Measurements from ENCODE around the gene PRDM16.
"Not testable (repeated sequence)": the region's sequence is repeated elsewhere in the genome, so short reads cannot be mapped to it uniquely, and the experiment has no call there.

The PRDM16 gene

DNA sequence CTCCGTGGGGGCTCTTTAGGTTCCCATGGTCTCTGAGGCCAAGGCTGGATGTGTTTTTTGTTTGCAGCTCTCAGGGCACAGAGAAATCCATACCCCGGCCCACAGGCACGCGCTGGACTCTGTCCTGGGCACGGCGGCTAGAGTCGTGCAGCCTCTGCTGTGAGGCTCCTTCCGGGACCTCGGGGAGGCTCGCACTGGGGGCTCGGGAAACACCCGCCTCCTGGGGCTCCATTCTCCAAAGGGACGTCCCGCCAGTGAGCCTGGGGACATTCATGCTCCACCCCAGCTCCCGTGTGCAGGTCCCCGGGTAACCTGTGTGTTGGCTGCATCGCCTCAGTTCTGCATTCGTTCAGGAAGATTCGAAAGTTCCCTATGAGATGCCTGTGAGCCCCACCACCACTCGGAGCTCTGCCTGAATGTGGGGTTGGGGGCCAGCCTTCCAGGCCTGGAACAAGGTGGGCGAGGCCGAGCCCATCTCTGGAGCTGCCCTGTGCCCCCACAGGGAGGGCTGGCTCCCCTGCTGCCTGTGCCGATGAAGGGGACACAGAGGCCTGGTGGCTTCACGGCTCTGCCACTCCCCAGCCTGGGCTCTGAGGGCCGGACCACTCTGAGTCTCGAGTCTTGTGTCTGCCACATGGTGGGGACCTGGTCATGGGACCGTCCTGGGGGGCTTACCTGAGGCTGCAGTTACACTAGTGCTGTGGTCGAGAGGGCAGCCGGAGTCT, 203.5 kb downstream of the PRDM16 start:
- DNase-seq, result no peak

DNA sequence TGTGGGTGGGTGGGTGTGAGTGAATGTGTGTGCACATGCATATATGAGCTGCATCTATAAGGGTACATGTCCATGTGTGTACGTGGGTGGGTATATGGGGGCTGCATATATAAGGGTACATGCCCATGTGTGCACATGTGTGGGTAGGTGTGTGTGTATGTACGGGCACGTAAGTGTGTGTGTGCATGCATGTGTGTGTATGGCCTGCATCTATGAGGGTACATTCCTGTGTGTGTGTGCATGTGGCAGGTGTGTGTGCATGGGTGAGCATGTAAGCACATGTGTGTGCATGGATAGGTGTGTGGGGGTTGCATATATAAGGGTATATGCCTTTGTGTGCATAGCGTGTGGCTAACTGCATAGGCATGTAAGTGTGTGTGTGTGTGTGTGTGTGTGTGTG, 204.4 kb downstream of the PRDM16 start:
- DNase-seq, result no peak

DNA sequence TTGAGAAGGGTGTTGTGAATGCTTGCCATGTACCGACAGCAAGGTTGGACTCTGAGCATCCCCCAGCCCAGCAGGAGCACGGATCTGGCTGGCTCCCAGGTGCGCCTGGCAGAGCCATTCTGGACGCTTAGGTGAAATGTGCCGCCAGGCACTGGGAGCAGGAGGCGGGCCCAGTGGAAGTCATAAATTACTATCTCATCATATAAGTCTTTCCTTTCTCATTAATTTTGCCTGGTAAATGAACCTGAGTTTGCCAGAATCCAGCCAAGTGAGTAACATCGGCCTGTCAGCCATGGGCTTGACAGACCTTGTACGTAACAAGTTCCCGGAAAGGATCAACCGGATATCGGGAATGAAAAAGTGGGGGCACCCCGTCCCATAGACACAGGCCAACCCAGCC, 206.0 kb downstream of the PRDM16 start:
- no peak for DNase-seq

DNA sequence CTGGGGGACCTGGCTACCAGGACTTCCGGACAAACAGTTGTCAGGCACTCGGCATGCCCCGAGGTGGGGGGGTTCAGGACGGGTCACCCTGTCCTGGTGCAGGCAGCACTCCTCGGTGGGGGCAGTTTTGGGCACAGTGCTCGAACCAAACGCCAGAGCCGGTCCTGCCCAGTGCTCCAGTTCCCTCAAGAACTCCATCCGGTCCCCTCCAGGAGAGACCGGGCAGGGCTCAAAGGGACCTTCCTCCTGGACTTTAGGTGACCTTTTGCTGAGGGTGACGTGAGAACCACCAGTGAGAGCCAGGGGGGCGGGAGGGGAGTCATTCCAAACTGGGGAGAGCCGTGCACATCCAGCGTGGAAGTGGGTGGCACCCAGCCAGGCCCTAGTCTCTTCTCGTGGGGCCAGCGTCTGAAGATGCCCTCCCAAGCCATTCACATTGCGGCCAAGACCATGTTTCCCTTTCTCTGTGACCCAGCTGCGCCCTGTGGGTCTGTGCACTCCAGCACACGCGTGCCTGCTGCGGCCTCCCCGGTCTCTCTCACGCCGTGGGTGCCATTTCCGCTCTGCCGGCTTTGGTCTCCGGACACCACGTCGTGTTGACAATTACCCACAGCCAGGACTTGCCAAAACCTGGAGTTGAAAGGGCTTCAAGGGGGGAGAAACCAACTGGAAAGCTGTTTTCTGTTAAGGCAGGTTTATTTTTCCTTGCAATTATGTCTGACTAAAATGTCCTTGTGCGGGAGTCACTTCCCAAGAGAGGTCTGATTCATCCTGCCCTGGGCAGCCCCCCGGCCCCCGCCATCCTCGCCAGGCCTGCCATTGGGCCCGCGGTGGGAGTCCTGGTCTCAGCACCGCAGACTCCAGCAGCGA, 206.7 kb downstream of the PRDM16 start:
- peak; percentile 21 for DNase-seq

DNA sequence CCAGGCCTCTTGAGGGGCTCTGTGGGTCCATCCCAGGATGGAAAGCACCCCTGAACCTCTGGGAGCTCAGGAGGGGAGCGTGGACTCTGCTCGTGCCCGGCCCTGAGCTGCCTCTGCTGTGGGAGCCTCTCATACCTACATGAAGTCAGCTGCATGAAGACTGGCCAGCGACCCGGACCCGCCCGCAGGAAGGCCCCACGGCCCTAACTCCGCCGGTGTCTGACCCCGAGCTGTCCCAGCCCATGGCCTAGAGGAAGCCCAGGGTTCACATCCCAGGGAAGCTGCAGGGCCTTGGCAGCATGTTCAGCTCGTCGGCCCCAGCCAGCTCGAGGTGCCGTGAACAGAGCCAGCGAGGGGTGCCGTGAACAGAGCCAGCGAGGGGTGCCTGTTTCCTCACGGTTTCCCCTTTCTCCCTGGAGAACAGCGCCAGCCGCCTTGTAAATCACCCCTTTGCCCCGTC, 207.4 kb downstream of the PRDM16 start:
- DNase-seq, result no peak

DNA sequence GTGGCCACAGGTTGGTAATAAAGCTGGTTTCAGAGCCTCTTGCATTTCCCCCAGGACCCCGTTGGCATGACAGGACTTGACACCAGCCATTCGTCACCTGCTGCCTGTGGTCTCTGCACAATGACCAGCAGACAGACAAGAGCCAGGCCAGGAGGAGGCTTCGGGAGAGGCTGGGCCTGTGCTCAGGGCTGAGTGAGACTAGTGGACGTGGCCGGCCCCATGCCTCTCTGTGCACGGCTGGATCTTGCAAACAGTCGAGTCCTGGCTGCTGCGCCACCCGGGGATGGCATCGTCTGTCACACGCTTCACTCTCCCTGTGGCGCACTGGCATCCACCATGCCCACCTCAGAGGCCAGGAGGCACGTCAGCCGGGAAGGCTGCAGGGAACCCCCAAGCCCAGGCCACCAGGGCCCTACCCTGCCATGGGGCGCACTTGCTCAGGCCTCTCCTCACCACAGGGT, 208.0 kb downstream of the PRDM16 start:
- no peak for DNase-seq

DNA sequence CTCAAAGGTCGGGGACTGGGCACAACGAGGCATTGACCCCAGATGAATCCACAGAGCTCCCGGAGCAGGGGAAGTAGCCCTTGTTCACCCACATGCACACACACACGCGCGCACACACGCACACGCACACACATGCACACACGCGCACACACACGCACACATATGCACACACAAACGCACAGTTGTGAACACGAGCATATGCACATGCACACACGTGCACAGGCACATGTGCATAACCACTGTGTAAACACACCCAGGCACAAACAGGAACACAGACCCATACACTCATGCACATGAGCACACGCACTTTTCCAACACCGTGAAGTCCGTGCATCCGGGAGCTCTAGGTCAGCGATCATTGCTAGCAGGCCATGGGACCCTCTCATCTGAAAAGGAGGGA, 208.6 kb downstream of the PRDM16 start:
- no peak for DNase-seq

DNA sequence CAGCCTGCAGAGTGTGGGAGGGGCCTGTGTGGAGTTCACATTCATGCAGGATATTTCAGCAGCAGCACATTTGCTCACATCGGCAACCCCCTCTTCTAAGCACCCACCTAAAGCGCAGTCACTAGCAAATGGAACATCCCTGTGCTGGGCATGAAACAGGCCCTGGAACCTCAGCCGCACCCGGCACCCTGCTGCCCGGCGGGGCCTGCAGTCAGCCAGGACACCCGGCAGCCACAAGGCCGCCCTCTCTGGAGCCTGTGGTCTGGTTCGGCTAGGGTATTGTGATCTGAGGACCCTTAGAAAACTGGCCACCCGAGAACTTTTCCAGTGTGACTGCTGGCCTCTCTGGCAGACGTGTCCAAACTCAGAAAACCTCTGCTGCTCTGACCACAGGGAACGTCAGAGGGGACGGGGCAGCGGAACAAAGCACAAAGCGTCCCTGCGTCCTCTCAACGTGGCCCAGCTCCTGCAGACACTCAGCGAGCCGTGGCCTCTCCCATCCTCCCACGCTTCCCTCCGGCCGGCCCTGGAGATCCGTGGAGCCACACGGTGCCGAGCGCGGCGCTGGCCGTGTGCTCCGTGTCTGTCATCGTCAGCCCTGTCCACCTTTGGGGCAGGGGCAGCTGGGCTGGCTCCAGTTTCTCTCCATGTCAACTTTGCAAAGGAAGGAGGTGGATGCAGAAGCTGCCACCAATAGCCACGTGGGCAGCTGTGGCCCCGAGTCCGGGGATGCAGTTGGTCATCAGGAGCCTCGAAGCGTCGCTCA, 209.6 kb downstream of the PRDM16 start:
- DNase-seq, result no peak

DNA sequence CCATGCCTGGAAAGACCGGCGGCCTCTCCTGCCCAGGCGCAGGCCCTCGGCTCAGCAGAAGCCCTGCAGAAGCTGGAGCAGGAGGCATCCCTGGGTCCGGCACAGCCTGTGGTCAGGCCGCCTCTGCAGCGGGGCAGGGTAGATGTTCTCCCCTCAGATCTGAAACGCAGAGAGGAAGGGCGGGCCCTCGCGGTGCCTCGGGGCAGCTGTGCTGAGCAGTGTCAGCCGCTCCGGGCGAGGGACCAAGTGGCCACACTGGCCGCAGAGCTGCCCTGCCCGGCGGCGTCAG, 210.1 kb downstream of the PRDM16 start:
- DNase-seq, result no peak

DNA sequence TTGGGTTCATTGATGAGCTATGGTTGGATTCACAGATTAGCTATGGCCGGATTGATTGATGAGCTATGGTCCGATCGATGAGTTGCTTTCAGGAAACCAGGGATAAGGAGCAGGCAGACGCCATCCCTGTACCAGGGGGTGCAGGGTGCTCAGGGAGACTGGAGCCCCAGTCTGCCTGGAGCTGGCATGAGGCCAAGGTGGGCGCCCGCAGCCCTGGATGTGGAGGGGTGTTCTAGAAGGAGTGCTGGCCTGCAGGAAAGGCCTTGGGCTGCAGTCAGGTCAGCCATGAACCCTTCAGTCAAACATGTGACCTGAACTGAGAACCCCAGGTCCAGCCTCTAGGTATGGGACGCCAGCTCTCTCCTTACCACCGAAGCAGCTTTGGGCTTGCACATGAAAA, 212.7 kb downstream of the PRDM16 start:
- no peak for DNase-seq

DNA sequence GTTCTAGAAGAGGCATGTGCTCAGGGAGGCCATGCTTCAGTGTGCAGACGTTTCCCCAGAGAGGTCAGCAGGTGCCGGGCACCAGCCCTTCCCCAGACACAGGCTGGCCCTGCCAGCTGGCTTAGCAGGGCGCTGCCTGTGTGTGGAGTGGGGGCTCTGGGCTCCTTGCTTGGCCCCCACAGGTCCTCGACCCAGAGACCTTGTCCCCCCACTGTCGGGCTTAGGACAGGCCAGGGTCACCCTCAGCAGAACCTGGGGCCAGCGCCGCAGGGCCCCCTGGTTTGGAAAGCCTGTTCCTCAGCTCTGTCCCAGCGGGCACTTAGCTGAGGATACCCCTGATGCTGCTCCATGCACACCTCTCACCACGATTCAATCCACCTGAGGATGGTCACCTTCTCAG, 213.2 kb downstream of the PRDM16 start:
- DNase-seq, result no peak

DNA sequence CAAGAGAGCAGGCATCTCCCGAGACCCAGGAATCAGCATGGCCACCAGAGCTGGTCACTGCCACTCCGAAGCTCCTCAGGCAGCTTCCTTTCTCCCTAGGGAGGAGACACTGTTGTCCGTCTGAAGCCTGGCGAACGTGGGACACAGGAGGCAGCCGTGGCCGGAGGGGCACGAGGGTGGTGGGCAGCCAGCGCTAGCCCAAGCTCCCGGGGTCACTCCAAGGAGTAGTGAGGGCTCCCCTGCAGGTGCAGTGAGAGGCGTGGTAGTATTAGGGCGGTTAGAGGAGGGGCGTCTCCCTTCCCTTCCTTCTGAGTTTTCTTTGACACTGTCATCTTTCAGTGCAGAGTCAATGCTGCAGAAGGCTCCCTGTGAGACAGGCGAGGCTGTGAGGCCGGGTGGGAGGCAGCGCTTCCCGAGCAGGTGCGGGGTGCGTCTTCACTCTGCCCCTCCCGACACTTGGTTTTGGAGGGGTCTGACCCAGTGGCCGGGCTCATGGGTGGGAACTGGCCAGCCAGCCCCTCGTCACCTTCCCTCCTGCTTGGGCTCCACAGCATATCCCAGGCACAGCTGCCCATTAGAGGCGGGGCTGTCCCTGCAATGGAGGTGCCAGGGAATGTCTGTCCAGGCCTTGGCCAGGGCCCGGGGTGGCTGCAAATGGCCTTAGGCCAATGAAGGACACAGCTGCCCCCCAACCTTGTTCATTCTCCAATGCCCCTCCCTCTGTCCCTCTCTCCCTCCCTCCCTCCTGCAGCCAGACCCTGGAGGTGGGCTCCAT, 213.8 kb downstream of the PRDM16 start:
- no peak for DNase-seq

DNA sequence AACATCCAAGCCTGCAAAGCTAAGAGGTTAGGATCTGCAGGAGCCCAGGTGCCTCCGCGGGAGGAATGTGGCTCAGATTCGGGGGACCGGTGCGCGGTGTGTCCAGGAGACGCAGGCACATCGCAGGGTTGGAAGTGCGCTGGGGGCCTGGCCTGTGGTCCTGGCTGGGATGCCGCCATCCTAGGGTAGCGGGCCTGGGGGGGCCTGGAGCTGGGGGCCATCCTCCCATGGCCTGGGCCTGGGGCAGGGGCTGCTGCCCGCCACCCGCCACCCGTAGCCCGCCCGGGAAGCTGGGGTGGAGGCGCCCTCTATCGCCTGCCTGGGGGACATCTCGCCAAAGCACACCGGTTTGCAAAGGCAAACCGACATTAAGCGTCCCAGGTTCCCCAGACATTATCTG, 214.8 kb downstream of the PRDM16 start:
- DNase-seq, result peak; percentile 15

DNA sequence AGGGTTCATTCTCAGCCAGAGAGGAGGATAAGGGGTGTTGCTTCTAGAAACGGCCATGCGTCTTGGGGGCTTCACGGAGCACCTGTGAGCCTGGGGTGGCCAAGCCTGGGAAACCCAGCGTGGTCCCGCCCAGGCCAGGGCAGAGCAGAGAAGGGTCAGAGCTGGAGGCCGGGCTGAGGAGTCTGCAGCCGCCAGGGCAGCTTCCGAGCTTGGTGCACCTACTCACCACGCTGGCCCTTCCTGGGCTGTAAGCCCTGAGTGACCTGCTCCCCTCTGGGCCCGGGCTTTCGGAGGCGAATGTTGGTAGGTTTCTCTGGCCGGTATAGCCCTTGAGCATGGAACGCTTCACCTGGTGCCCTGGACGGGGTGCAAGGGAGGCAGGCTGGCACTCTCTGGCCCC, 215.7 kb downstream of the PRDM16 start:
- no peak for DNase-seq

DNA sequence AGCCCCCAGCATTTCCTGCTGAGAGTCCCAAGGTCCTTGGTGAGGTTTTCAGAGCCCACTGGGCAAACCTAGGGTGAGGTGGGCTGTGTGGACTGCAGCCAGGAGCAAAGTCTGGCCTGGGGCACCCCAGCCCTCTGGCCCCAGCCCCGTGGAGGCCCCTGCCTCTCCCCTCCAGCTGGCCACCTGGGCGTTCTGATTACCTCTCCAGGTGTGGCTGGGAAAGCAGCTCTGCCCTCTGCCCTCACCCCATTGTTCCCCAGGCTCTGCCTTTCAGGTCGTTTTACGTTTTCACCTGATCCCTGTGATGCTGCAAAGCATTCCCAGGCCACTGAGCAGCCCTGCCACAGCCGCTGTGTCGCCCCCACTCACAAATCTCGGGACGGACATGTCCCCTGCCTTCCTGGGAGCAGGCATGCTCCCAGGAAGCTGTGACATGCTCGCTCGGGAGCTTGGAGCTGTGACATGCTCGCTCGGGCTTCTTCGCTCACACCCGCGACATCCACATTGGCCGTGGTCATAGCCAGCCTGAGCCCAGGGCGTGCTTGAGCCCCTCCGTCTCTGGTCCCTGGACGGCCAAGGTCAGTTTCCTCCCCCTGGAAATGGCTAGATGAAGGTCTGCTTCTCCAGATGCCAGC, 216.2 kb downstream of the PRDM16 start:
- DNase-seq, result no peak

DNA sequence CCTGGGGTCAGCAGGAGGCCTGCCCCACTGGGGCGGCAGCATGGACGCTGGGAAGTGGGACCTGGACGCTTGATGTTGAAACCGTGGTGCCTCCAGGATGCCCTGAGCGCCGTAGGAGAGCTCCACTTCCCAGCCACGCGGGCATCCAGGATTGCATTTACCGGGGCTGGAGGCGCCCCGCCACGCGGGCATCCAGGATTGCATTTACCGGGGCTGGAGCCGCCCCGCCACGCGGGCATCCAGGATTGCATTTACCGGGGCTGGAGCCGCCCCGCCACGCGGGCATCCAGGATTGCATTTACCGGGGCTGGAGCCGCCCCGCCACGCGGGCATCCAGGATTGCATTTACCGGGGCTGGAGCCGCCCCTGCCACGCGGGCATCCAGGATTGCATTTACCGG, 218.1 kb downstream of the PRDM16 start:
- not testable (repeated sequence) for DNase-seq

DNA sequence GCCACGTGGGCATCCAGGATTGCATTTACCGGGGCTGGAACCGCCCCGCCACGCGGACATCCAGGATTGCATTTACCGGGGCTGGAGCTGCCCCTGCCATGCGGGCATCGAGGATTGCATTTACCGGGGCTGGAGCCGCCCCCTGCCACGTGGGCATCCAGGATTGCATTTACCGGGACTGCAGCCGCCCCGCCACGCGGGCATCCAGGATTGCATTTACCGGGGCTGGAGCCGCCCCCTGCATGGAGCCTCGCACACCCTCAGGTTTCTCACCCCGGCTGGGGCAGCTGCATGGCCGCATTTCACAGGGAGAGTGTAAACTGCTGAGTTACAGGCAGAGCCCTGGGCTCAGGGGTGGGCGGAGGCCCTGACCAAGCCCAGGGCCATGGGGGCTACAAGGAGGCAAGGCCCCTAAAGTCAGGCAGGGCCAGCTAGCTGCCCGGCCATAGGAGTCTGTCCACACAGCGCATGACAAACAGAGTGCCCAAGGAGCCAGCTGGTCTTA, 218.7 kb downstream of the PRDM16 start:
- no peak for DNase-seq

DNA sequence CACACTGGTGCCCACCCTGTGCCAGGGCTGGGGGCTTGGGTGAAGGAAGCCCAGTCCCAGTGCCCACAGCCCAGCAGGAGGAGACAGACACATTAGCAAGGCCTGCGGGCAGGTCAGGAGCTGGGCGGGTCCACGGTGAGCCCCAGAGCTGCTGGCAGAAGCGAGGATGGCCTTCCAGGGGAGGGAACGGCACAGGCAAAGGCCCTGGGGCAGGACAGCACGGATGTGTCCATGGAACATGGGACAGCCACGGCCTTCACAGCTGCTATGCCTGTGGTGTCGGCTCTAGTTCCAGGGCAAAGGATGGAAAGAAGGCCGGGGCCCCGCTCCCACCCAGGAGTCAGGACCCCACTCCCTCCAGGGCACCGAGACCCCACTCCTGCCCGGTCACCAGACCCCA, 220.5 kb downstream of the PRDM16 start:
- DNase-seq, result no peak

DNA sequence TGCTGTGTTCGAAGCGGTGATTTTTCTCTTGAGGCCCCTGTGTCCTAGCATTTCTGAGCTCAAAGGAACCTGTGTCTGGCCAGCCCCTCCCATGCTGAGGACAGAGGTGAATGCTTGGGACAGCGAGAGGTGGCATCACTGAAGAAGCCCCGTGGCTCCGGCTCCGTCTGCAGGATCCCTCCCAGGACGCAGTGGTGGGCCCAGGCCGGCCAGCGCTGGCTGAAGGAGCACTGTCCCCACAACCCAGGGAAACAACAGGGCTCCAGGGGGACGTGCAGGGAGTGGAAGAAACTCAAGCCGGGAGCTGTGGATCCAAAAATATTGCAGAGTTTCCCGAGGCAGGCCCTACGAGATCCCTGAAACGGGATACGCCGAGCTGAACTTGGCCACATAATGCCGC, 221.4 kb downstream of the PRDM16 start:
- no peak for DNase-seq

DNA sequence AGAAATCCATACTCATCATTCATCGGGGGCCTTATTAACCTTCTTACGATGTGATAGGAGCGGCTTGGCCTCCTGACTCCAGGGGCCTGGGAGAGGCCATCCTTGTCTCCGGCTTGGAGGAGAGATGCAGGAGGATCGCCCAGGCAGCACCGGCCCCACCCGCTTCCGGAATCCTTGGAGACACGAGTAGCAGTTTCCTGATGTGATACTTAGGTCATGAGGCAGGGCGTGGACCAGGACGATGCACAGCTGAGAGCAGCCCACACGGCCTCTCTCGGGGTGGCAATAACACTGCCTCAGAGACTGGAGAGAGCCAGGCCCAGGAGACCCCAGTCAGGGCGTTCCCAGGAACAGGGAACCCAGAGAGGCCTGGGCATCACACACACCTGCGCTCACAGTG, 221.9 kb downstream of the PRDM16 start:
- no peak for DNase-seq

DNA sequence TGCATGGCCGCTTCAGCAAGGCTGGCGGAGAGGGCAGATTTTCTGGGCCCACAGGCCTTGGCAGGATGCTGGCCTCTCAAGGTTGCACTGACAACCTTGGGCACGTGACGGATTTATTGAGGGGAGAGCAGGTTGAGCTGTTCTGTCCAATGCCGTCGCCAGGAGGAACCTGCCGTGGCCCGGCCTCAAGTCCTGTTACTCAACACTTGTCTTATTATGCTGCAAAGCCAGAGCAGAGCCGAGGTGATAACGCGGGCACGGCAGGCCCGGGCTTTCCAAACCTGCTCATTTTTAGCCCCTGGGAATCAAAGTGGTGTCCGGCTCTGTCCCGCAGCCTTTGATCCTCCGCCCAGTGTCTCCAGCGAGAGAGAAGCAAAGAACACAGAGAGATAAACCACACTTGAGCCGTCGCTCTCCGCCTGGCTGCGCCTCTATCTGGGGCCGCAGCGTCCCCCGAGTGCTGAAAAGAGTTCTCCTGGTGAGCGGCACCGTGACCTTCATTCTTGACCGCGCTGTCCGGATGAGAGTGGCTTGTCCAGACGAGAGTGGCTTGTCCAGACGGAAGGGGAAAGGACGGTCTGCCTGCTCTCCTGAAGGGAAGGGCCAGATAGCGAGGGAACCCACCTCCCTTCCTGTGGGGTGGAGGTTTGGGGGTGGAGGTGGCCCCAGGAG, 223.2 kb downstream of the PRDM16 start:
- DNase-seq, result no peak
